ENCODE measurements around the gene TGFBI. TPM values are rescaled to one million over a fixed set of nuclear protein-coding genes. Genes with fewer than 3 reads are reported as not detected.
A peak's percentile ranks its signal among the peaks of the same experiment; 100 is the strongest.

Gene TGFBI
- total RNA-seq, result 2.3 and 3.8 TPM in 2 replicates
- long read RNA-seq, transcript TGFBI-201 (17 exons, 2,804 nt), result major isoform, 11 of 14 reads
- long read RNA-seq, partial matches to known transcripts, result 0 of 14 reads
- long read RNA-seq, other reads (novel, unspliced or antisense), result 3 of 14 reads

- H3K36me3 Mint-ChIP-seq (ENCODE audit: insufficient read depth), result no peaks in the 10 kb centered on the region
- DNase-seq (ENCODE audit: low spot score, unreplicated experiment), result peak; percentile 45
- no peaks in the 10 kb centered on the region for H3K9me3 Mint-ChIP-seq (ENCODE audit: low read depth)
- no peak for TF ChIP-seq CTCF (IDR thresholded peaks at IDR 0.05; ENCODE audit: unreplicated experiment)
- peak within 1 kb of the TSS; percentile 52 for H3K4me3 Mint-ChIP-seq (ENCODE audit: low read depth)
- H3K27ac Mint-ChIP-seq, result no peak within 1 kb of the TSS
- H3K27me3 Mint-ChIP-seq, result peaks cover 88% of the 10 kb centered on the region
- peaks cover 2% of the 10 kb centered on the region for H3K4me1 Mint-ChIP-seq (ENCODE audit: low read depth)
Measured at GRCh38 chr5:136028782-136029742, at the start of gene TGFBI. TSS of gene TGFBI (plus strand) at chr5:136028988. CDS start at chr5:136029056, 68 bp downstream.

- H3K4me1 Mint-ChIP-seq (ENCODE audit: low read depth), result no peaks in the 10 kb centered on the region
- no peak for DNase-seq (ENCODE audit: low spot score, unreplicated experiment)
- H3K27me3 Mint-ChIP-seq, result peaks cover 33% of the 10 kb centered on the region
- H3K9me3 Mint-ChIP-seq (ENCODE audit: low read depth), result no peaks in the 10 kb centered on the region
- no peak overlapping the region for H3K4me3 Mint-ChIP-seq (ENCODE audit: low read depth)
- no peaks in the 10 kb centered on the region for H3K36me3 Mint-ChIP-seq (ENCODE audit: insufficient read depth)
- no peak overlapping the region for H3K27ac Mint-ChIP-seq
- TF ChIP-seq CTCF (IDR thresholded peaks at IDR 0.05; ENCODE audit: unreplicated experiment), result no peak
Measured at GRCh38 chr5:135978993-135979392, 49.8 kb upstream of the TGFBI start.

- no peaks in the 10 kb centered on the region for H3K9me3 Mint-ChIP-seq (ENCODE audit: low read depth)
- no peak for TF ChIP-seq CTCF (IDR thresholded peaks at IDR 0.05; ENCODE audit: unreplicated experiment)
- no peak for DNase-seq (ENCODE audit: low spot score, unreplicated experiment)
- no peak overlapping the region for H3K4me3 Mint-ChIP-seq (ENCODE audit: low read depth)
- H3K36me3 Mint-ChIP-seq (ENCODE audit: insufficient read depth), result no peaks in the 10 kb centered on the region
- H3K27me3 Mint-ChIP-seq, result peaks cover 30% of the 10 kb centered on the region
- H3K4me1 Mint-ChIP-seq (ENCODE audit: low read depth), result no peaks in the 10 kb centered on the region
- H3K27ac Mint-ChIP-seq, result no peak overlapping the region
Measured at GRCh38 chr5:135979510-135979909, 49.3 kb upstream of the TGFBI start.

GRCh38 chr5:135980620-135981019, 48.2 kb upstream of the TGFBI start:
- no peaks in the 10 kb centered on the region for H3K36me3 Mint-ChIP-seq (ENCODE audit: insufficient read depth)
- no peaks in the 10 kb centered on the region for H3K4me1 Mint-ChIP-seq (ENCODE audit: low read depth)
- DNase-seq (ENCODE audit: low spot score, unreplicated experiment), result no peak
- no peak for TF ChIP-seq CTCF (IDR thresholded peaks at IDR 0.05; ENCODE audit: unreplicated experiment)
- no peak overlapping the region for H3K4me3 Mint-ChIP-seq (ENCODE audit: low read depth)
- H3K27ac Mint-ChIP-seq, result no peak overlapping the region
- H3K9me3 Mint-ChIP-seq (ENCODE audit: low read depth), result no peaks in the 10 kb centered on the region
- H3K27me3 Mint-ChIP-seq, result peaks cover 22% of the 10 kb centered on the region

GRCh38 chr5:135985951-135986350, 42.8 kb upstream of the TGFBI start:
- Mint-ChIP-seq H3K27me3 (peaks cover 21% of the 10 kb centered on the region), H3K4me3 (ENCODE audit: low read depth) (no peak overlapping the region), H3K36me3 (ENCODE audit: insufficient read depth) (no peaks in the 10 kb centered on the region), H3K27ac (no peak overlapping the region), H3K4me1 (ENCODE audit: low read depth) (no peaks in the 10 kb centered on the region), H3K9me3 (ENCODE audit: low read depth) (no peaks in the 10 kb centered on the region)
- DNase-seq (ENCODE audit: low spot score, unreplicated experiment), result no peak
- TF ChIP-seq CTCF (IDR thresholded peaks at IDR 0.05; ENCODE audit: unreplicated experiment), result no peak

All from progenitor cell of endocrine pancreas (in vitro differentiated cells).